NCI-H2171 (cell line): ENCODE data around the gene ELOA.
A peak's percentile ranks its signal among the peaks of the same experiment; 100 is the strongest.
"Not testable (repeated sequence)": the region's sequence is repeated elsewhere in the genome, so short reads cannot be mapped to it uniquely, and the experiment has no call there.

Experiments used
- DNase-seq: peaks from one replicate; lab custom pipeline; 2025; lab: John Stamatoyannopoulos, UW

The ELOA gene

GRCh38 chr1:23743287-23744152 lies at the start of gene ELOA:
Gene ELOA (plus strand): TSS chr1:23743471. CDS start chr1:23743504, 33 bp downstream.
- DNase-seq: peak; percentile 87

DNA sequence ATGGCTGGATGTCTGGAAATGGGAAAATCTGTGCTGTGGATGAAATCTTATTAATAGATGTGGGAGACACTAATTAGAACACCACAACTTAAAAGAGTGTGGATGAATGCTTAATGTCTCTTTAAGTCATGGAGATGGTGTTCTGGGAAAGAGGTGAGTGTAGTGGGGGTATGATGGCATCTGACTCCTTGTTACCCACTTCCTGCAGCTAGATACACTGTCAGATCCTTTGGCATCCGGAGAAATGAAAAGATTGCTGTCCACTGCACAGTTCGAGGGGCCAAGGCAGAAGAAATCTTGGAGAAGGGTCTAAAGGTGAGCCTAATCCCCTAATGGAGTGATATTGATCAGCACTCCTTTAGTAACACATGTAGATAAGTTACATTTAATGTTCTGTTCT lies 49.7 kb upstream of the ELOA start:
- no peak for DNase-seq

DNA sequence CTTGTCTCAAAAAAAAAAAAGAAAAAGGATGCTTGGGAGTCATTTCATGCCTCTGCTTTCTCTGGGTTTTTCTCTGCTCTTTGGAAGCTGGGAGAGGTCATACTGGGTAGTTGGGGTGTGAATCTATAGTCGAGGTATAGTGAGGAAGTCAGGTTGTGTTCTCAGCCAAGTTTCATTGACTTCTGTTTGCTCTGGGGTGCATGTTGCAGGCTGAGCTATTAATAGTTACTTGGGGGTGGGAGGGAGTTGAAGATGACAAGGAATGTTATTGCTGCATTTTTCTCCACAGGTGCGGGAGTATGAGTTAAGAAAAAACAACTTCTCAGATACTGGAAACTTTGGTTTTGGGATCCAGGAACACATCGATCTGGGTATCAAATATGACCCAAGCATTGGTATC lies 48.9 kb upstream of the ELOA start:
- no peak for DNase-seq

- no peak for DNase-seq
These were observed 47.6 kb upstream of the ELOA start for GRCh38 chr1:23695667-23696066.

- DNase-seq: no peak
These were observed 46.8 kb upstream of the ELOA start for GRCh38 chr1:23696335-23696989.

- no peak for DNase-seq
These were observed 44.8 kb upstream of the ELOA start for GRCh38 chr1:23698466-23698865.

DNA sequence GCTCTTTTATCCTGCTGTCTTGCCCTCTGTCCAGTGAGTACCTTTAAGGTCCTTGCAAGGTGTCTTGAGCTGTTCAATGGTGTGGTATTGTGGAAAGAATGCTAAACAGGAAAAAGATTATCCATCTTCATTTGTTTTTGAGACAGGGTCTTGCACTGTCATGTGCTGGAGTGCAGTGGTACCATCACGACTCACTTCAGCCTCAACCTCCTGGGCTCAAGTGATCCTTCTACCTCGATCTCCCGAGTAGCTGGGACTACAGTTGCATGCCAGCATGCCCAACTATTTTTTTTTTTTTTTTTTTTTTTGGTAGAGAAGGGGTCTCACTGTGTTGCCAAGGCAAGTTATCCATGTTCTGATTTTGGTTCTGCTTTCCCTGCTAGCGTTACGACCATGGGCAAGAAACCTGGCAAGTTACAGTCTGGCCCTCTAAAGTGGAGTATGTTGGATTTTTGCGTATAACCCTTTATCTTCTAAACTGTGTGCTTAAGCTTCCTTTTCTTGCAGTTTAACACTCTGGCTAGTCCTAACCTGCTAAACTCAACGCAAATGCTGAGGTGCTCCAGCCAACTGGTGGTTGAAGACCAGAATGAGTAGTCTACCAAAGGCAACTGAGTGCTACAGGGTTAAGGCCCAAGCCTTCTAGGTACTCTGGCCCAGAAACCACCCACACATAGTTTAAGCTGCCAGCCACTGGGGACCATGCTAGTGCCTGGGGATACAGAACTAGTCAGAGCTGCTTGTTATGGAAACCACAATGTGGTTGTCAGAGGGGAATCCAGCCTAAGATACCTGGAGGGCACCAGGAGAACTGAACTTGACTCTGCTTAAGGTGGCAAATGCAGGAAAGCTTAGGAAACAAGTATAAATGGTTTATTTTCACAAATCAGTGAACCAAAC lies 43.7 kb upstream of the ELOA start:
- no peak for DNase-seq

DNA sequence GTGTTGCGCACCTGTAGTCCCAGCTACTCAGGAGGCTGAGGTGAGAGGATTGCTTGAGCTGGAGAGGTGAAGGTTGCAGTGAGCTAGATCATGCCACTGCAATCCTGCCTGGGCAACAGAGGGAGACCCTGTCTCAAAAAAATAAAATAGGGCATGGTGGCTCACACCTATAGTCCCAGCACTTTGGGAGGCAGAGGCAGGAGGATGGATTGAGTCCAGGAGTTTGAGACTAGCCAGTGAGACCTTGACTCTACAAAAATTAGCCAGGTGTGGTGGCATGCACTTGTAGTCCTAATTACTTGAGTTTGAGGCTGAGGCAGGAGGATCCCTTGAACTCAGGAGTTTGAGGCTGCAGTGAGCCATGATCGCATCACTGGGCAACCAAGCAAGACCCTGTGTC lies 42.0 kb upstream of the ELOA start:
- DNase-seq: no peak

DNA sequence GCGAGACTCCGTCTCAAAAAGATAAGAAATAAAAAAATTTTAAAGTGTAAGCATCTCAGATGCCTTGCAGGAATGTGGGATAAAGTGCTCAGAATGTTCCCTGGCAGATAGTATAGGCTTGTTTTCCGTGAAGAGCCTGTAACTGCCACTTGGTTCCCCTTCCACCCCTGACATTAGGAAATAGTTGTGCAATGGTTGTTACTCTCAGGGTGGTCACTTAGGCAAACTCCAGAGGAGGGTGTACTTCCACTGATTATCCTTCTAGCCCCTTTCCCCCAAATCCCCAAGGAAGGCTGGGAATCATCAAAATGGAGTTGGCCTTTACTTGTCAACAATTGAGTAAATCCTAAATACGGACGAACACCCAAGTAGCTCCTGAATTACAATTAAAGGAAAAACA lies 41.3 kb upstream of the ELOA start:
- no peak for DNase-seq

DNA sequence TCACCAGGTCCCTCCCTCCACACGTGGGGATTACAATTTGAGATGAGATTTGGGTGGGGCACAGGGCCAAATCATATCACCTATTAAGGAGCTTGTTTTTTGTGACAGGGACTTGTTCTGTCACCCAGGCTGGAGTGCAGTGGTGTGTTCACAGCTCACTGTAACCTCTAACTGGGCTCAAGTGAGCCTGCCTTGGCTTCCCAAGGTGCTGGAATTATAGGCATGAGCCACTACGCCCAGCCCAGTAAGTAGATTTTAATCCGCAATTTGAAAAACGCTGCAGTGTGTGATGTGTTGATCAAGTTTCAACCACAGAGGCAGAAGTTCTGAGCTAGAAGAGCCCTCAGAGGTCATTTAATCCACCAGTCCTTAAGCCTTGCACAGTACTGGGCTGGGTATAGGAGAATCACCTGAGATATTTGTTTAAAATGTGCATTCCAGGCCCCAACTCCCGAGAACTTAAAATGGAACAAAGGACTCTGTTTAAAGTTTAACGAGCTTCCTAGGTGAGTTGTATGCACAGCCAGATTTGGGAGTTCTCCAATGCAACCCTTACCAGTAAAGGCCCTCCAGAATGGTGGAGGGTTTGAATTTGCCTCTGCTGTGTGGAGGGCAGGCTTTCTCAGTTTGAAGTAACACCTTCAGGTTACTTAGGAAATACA lies 38.3 kb upstream of the ELOA start:
- DNase-seq: no peak

DNA sequence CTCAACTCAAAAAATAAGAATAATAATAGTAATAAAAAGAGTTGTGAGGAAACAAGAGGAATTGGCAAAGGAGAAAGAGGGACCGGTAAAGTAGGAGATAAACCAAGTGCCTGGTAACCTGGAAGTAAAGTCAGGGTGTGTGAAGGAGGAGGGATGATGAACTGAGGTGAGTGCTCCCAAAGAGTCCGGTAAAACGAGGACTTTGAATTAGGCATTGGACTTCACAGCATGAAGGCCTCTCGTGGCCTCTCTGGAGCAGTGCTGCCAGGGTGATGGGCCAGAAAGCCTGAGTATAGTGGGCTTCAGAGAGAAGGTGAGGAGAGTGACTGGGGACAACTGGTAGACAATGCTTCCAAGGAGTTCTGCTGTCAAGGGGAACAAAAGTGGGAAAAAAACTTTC lies 34.0 kb upstream of the ELOA start:
- DNase-seq: no peak

DNA sequence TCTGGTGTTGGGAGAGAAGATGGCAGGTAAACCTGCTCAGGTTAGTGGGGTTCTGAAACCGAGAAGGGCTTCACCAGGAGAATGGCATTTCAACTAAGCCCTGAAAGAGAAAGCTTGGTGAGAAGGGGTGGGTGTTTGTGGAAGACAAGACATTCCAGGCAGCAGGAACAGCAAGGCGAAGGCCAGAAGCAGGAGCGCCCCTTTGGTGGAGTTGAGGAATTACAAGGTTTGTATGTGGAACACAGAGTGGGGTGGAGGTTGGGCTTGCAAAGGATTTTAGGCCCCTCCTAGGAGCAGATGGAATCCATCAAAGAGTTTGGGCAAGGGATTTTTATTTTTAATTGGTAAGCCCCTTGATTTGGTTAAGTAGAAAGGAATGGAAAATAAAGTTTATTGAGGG lies 24.8 kb upstream of the ELOA start:
- peak; percentile 37 for DNase-seq

DNA sequence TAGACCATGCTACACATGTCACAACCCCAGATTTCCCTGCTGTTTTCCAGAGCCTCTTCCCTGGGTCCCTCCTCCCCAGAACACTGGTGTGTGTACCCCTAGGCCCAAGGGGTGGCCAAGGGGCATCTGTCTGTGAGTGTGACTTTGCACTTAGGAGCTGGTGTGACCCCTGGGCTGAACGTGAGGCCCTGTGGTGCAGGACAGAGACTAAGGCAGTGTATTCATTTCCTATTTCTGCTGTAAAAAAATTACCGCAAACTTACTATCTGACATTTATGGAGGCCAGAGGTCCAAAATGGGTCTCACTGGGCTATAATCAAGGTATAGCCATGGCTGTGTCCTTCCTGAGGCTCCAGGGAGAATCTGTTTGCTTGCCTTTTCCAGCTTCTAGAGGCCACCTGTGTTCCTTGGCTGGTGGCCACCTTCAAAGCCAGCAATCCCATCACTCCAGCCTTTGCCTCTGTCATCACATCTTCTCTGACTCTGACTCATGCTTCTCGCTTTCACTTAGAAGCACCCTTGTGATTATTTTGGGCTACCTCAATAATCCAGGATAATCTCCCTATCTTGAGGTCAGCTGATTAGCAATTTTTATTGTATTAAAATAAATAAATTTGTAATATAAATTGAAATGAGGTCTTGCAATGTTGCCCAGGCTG lies 24.0 kb upstream of the ELOA start:
- DNase-seq: no peak

DNA sequence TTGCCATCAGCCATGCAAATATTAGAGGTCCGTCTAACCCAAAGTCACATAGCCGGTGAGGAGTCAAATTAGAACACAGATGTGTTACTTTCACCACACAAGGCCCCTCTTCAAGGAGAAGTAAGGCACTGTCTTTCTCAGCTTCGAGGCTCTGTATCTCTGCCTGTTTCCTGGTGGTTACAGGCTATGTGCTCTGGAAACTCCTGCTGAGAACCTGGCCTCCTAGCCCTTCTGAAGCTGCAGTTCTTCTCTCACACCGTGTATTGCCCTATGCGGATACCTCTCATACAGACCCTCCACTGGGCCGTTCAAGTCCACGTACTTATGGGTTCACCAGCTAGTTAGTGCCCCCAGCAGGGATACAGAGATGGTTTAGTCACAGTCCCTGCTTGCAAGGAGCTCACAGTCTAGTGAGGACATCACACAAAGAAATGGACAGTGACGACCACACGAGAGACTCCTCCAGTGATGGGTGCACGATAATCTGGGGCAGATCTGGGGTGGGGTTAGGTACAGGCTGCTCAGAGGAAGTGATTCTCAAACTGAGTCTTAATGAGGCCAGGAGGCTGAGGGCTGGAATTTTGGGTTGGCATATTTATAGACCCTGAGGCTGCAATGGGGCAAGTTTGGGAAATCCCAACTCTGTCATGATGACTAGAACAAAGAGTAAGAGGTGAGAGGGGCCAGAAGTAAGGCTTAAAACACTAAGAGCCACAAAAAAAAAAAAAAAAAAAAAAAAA lies 22.8 kb upstream of the ELOA start:
- no peak for DNase-seq

DNA sequence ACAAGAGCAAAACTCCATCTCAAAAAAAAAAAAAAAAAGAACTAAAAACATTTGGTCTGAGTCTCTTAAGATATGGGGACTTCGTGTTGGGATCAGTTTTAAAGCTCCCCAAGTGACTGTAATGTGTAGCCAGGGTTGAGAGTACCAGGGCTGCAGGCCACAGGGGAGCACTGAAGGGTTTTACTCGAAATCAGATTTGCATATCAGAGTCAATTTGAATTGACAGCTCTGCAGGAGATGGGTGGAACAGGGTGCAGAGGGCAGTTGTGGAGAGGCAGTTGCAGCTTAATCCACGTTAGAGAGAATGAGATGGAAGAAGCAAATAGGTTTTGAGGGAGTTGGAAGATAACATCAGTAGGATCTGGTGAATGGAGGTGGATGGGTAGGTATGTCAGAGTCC lies 20.6 kb upstream of the ELOA start:
- DNase-seq: no peak

DNA sequence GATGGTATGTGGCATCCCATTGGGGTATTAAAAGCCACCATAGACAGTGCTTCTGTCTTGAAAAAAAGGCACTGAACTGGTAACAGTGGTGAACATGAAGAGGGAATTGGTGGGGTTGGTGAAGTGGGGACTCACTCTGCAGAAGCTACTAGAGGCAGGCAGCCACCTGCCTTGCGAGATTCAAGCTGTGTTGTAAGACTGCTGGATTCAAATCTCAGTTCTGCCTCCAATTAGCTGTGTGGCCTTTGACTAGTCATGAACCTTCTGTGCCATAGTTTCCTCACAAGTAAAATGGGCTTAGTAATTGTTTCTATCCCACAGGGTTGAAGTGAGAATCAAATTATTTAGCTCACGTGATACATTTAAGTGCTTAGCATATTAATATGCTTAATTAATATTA lies 16.6 kb upstream of the ELOA start:
- no peak for DNase-seq

GRCh38 chr1:23727362-23727811 lies 15.9 kb upstream of the ELOA start:
- DNase-seq: no peak

GRCh38 chr1:23732363-23733224 lies 10.7 kb upstream of the ELOA start:
- no peak for DNase-seq

DNA sequence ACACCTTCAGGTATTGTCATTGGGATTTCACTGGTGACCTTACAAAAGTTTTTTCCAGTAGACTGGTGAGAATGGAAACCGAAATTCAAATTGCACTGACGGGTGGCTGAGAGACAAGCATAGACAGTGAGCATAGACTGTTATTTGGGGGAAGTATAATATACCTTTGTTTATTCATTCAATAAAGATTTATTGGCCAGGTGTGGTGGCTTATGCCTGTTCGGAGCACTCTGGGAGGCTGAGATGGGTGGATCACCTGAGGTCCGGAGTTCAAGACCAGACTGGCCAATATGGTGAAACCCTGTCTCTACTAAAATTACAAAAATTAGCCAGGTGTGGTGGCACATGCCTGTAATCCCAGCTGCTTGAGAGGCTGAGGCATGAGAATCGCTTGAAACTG lies 10.0 kb upstream of the ELOA start:
- not testable (repeated sequence) for DNase-seq
